GM10248 (cell line): Measurements from ENCODE around the gene SRSF9.

ENCODE experiments used
- CTCF ChIA-PET: fragments of 300-600 bp; sonication (Branson Sonifier 250); formaldehyde crosslinking; extraction: SDS; loops from one replicate; lab custom pipeline; 2021; ENCODE audit warnings: antibody characterized with exemption; lab: Yijun Ruan, JAX
- POLR2A ChIA-PET: fragments of 350-650 bp; sonication (Branson Sonifier 250); formaldehyde crosslinking; extraction: SDS; loops from one replicate; lab custom pipeline; 2020; ENCODE audit warnings: antibody characterized with exemption; lab: Yijun Ruan, JAX
- DNase-seq: peaks from one replicate; pipeline ENCODE4 v3.0.0; 2012; ENCODE audit errors: extremely low spot score
- CTCF ChIP-seq: IDR thresholded peaks from 2 replicates; pipeline ENCODE4 v1.5.1; 2012; ENCODE audit warnings: mild to moderate bottlenecking, low read depth; ENCODE audit errors: extremely low read depth, missing control alignments, control extremely low read depth

SRSF9 gene

GRCh38 chr12:120468325-120468820 is 1.2 kb downstream of the SRSF9 start:
- CTCF ChIA-PET: interaction anchor here (0.7 to 5.6 kb wide), 15 partner anchors 11 to 142 kb away, joined by 3 to 50 read pairs (median 5); partner anchors contain the start of genes DYNLL1, GATC and TRIAP1
- POLR2A ChIA-PET: interaction anchor here (0.5 to 1.2 kb wide), 3 partner anchors 10 to 349 kb away, joined by 3 to 5 read pairs (median 4); no protein-coding TSS in a partner anchor
- no peak for TF ChIP-seq CTCF
- DNase-seq: peak; percentile 34

GRCh38 chr12:120467439-120467838 is 2.1 kb downstream of the SRSF9 start:
- POLR2A ChIA-PET: interaction anchor here (1.2 kb wide), 1 partner anchor 9 kb away, joined by 3 read pairs; no protein-coding TSS in a partner anchor
- CTCF ChIA-PET: interaction anchor here (0.8 to 5.6 kb wide), 9 partner anchors 10 to 111 kb away, joined by 3 to 50 read pairs (median 8); partner anchors contain the start of genes COX6A1 and DYNLL1
- TF ChIP-seq CTCF: no peak
- no peak for DNase-seq

DNA sequence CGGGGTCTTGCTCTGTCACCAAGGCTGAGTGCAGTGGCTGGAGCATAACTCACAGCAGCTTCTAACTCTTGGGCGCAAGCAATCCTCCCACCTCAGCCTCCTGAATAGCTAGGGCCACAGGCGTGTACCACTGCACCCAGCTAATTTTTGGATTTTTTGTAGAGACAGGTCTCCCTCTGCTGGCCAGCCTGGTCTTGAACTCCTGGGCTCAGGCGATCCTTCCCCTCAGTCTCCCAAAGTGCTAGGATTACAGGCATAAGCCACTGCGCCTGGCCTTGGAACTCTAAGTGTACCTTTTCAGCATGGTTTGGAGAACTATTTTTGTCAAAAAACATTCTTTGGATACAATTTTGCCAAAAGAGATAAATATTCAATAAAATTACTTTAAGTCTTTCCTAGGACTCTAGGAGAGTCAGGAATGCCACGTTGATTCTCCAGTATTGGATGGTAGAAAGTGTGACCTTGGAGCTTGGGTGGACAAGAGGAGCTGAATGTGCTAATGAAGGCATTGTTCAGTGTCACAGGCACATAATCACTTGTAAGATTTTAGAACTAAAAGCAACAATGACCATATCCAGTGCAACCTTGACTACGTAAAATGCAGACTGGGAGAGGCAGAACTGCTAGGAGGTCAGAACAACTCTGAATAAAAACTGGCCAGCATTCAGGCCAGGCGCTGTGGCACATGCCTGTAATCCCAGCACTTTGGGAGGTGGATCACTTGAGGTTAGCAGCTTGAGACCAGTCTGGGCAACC is 2.8 kb downstream of the SRSF9 start:
- no peak for DNase-seq
- peak; percentile 62 for TF ChIP-seq CTCF
- ChIA-PET CTCF (interaction anchor here (0.8 to 5.6 kb wide), 11 partner anchors 9 to 110 kb away, joined by 3 to 50 read pairs (median 9); partner anchors contain the start of genes COX6A1 and DYNLL1), POLR2A (no interaction called here)

DNA sequence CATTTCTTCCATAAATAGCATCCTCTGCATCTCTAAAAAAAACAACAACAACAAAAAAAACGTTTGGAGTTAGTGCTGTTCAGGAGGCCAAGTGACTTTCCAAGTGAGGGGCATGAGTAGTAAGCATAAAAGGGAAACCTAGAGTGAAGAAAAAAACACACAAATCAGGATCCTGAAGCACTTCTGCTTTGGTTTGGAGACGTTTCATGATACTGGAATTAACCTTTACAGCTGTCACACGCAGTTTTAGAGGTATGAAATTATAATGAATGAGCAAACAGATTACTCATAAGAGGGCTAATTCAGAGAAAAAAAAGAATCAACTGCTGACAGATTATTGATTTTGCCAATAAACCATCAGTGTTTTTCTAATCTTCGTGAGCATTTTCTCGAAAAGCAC is 3.8 kb downstream of the SRSF9 start:
- no peak for TF ChIP-seq CTCF
- ChIA-PET CTCF (interaction anchor here (1.1 to 5.6 kb wide), 7 partner anchors 8 to 26 kb away, joined by 4 to 50 read pairs (median 22); partner anchors contain the start of gene COX6A1), POLR2A (no interaction called here)
- no peak for DNase-seq

DNA sequence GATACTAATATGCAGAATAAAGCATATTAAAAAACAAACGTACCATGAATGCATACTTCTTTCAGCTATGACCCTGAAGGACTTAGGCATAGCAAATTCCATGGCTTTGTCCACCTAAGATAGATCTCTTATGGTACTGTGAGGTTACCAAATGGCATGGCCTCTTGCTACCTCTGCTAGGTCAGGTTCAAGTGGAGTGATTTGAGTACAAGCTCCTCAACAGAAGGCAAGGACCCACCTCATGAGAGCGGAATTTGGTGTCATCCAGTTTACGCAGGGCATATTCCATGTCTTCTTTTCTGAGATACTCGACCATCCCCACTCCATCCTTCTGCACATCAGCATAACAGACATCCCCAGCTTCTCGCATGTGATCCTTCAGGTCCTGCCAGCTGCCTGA is 5.8 kb downstream of the SRSF9 start:
- DNase-seq: no peak
- ChIA-PET POLR2A (no interaction called here), CTCF (interaction anchor here (0.8 to 3.9 kb wide), 7 partner anchors 11 to 596 kb away, joined by 3 to 24 read pairs (median 4); partner anchors contain the start of genes COX6A1, GATC and TRIAP1)
- TF ChIP-seq CTCF: no peak

DNA sequence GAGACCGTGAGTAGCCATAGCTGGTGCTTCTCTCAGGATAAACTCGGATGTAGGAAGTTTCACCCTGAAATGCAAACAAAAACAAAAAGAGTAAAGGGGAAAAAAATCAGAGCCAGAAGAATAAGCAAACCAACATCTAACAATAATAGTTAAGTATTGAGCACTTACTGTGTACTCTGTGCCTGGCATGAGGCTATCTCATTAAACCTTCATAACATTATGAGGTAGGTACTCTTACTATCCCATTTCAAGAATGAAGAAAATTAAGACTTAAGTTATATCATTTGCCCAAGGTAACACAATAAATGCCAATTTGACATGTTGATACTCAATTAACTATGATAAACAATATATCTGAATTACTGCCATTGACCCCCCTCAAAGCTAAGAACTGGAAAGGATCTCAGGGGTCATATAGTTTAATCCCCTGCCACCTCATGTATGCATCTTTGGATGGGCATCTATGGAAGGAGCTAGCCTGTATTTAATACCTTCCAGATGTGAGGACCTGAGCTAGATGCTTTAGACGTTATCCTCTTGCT is 7.4 kb downstream of the SRSF9 start:
- TF ChIP-seq CTCF: no peak
- ChIA-PET CTCF (interaction anchor here (1.8 to 3.9 kb wide), 4 partner anchors 9 to 23 kb away, joined by 4 to 24 read pairs (median 14); partner anchors contain the start of gene COX6A1), POLR2A (interaction anchor here (0.6 kb wide), 1 partner anchor 13 kb away, joined by 5 read pairs; no protein-coding TSS in a partner anchor)
- no peak for DNase-seq
